ENCODE data around the gene DOP1B.
"Not testable (repeated sequence)": the region's sequence is repeated elsewhere in the genome, so short reads cannot be mapped to it uniquely, and the experiment has no call there.

The DOP1B gene

DNA sequence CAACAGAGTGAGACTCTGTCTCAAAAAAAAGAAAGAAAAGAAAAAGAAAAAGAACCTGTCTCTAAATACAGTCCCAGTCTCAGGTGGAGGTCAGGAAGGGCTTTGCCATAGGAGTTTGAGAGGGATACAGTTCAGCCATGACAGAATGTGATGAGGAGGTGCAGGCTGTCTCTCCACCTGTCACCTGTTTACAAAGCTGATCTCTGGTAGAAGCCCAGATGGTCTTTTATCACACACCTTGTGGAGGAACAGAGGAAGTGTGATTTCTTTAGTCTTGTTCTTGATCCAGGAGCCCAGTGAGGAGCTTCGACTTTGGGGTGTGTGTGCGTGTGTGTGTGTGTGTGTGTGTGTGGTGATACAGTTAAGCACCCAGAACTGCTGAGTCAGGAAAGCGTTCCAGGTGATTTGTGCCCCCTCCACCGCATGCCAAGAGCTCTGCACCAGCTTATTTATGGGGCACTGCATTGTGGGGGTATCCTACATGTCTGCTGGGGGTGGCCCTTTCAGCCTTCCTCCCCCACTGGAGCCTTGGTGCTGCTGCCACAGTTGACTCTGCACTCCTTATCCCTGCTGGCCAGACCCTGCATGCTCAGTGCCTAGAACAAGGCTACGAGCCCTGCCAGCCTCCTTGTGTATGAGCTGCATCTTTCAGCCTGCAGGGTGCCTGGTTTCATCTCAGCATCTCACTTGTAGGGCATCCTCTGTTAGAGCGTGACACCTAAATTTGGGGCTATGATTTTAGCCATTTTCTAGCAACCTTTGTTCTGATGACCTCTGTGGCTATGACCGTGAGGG is 19.3 kb downstream of the DOP1B start:
- DNase-seq (ENCODE audit: low spot score), result no peak

DNA sequence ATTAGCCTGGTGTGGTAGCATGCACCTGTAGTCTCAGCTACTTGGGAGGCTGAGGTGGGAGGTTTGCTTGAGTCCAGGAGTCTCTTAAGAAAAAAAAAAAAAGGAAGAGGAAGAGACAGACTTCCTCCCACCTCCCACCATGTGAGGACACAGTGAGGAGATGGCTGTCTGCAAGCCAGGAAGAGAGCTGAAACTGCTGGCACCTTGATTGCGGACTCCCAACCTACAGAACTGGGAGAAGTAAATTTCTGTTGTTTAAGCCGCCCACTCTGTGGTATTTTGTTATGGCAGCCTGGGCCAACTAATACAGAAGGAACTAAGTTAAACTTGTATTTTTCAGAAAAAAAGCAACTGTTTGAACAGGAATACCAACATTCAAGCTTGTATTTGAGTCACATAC is 21.7 kb downstream of the DOP1B start:
- DNase-seq (ENCODE audit: low spot score), result no peak

DNA sequence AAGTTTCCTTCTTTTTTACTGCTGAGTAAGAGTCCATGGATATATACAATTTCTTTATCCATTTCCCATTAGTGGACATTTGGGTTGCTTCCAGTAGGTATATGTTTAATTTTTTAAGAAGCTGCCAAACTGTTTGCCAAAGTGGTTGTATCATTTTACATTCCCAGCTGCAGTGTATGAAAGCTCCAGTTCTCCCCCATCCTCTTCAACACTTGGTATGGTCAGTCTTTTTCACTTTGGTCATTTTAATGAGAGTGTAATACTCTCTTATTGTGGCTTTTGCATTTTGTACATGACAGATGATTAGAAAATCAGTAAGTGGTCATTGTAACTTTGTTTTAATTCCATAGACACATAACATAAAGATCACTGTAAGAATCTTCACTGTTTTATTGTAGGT is 22.5 kb downstream of the DOP1B start:
- no peak for DNase-seq (ENCODE audit: low spot score)

DNA sequence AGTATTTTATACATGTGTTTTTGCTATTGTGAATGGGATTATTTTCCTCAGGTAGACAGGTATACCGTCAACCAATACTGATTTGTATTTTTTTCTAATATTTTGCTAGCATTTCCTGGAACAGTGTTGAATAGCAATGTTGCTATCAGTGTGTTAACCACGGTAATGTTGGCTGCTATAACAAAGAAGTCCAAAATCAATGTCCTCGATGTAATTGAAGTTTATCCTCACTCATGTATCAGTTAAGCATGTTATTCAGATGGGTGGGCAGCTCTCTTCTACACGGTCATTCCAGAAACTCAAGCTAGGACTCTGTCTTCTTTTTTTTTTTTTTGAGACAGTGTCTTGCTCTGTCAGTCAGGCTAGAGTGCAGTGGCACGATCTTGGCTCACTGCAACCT is 24.3 kb downstream of the DOP1B start:
- no peak for DNase-seq (ENCODE audit: low spot score)

DNA sequence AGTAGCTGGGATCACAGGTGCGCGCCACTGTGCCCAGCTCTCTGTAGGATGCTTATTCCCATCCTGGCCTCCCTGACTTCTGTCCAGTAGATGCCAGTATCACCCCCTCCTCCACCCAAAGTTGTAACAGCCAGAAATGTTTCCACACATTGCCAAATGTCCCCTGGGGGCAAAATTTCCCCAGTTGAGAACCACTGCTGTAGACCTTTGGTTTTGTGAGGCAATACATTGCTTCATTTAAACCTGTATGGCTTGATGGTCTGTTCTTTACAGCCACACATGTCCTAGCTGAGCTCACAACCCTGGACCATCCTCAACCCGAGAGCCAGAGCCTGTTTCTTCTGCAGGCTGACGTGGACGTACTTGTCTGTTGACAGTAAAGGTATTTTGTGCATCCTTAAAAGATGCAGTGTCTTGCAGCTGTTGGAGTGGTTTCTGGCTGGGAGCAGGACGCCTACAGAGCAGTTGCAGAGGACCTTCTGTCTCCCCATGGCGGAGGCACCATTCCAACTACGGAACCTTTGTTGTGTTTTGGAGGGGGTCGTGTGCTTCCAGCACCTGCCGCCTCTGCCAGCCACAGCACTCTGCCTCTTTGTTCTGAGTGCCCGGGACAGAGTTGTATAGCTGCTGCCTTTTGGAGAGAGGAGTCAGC is 26.6 kb downstream of the DOP1B start:
- DNase-seq (ENCODE audit: low spot score), result no peak

DNA sequence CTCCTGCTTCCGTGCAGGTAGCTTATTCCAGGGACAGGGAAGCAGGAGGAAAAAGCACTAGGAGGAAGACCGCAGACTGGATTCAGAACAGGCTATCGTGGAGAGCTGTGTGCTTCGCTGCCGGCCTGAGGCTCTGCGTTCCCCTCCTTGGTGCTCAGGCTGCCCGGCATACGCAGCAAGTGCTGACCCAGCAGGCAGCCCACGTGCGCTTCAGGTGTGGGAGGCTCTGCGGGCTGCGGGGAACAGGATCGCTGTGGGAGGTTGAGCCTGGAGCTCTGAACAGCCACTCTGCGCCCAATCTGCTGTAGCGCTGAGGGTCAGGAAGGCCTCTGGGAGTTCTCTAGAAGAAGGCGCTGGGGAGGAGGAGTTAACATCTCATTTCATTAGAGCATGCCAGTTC is 27.9 kb downstream of the DOP1B start:
- no peak for DNase-seq (ENCODE audit: low spot score)

DNA sequence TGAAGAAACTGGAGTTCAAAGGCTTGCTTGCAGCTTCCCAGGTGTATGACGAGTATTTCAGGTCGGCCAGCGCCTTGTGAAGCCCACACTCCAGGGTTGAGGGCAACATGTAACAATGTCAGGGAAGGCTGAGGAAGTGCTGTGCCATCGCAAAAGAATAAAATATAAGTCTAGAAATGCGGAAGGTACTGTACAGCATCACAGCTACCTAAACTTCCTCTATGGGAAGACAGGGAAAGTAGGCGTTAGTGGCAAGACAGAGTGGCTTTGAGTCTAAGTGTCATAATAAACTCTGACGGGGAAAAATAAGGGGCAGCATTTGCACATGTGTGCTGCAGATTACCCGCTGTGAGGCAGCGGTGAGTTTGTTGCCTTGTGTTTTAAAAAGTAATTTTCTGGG is 28.9 kb downstream of the DOP1B start:
- no peak for DNase-seq (ENCODE audit: low spot score)

DNA sequence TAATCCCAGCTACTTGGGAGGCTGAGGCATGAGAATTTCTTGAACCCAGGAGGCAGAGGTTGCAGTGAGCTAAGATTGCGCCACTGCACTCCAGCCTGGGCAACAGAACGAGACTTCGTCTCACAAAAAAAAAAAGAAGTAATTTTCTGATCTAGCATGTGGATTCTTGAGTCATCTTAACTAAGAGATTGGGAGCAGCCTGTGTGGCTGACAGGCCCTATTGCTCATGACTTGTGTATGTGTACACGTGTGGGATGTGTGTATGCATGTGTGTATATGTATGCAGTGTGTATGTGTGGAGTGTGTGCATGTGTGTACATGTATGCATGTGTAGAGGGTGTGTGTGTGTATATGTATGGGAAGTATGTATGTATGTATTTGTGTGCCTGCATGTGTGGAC is 29.5 kb downstream of the DOP1B start:
- DNase-seq (ENCODE audit: low spot score), result no peak

DNA sequence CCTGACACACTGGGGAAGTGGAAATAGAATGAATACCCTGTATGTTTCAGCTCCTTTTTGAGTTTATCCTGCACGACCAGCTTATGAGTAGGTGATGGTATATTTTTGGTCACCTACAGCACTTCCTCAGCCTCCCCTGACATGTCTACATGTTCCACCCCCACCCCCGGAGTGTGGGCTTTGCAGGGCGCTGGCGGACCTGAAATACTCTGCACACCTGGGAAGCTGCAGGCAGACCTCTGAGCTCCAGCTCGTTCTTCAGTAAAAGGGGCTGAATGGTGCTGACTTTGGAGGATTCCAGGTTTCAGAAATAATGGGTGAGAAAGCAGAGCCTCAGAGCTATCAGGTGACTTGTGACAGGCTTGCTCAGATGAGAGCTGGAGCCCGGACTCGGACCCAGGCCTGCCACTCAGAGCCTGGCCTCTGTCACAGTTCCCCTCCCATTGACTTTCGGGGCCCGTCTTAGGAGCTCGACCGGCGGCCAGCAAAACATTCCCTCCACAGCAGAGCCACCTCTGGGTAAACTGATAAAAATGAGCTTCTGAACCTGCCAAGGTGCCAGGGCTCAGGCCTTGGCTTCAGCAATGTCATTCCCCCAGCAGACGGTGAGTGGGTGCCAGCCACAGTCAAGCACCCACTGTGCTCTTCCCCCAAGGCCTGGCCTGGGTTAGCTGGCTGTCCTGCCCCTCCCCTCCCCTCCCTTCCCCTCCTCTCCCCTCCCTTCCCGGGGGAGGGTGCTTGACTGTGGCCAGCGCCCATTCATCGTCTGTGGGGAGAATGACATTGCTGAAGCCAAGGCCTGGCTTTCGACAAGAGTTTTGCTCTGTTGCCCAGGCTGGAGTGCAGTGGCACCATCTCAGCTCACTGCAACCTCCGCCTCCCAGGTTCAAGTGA is 30.1 kb downstream of the DOP1B start:
- DNase-seq (ENCODE audit: low spot score), result no peak

DNA sequence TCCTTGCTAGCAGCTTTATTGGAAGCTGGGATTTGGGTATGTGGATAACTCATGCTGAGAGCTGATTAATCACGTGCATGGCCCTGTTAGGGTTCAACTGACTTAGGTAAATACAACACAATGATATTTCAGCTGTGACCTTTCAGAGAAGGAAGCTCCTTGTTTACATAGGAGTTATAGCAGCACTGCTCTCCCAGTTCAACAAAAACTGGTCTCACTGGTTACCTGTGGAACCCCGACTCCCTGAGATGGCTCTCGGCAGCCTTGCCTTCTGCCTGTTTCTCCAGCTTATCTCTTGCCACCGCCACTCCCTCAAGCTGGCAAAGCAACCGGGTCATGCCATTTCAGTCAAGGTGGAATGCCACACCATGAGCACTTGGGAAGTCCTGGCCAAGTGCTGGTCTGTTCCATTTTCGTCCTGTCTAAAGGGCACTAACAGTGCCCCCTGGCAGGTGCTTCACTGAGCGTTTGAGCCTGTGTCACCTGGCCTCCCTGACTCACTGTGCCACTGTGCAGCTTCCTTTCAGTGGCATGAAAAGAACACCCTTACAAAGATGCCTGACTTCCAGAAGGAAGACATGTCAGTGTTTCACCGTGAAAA is 31.6 kb downstream of the DOP1B start:
- no peak for DNase-seq (ENCODE audit: low spot score)

DNA sequence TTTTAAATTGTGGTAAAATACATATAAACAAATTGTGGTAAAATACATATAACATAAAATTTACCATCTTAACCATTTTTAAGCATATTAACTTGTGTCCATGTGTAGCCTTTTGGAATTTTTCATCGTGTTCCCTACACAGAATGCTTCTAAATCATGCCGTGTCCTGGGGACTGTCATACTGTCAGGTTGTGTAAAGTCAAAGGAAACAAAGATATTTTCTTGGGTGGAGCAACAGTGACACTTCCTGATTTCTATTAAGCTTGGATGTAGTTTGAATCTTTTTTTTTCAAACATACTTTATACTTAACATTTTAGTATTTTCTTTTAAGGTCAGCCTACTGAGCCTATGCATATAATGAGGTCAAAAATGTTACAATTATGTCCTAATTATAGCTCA is 32.3 kb downstream of the DOP1B start:
- DNase-seq (ENCODE audit: low spot score), result no peak

DNA sequence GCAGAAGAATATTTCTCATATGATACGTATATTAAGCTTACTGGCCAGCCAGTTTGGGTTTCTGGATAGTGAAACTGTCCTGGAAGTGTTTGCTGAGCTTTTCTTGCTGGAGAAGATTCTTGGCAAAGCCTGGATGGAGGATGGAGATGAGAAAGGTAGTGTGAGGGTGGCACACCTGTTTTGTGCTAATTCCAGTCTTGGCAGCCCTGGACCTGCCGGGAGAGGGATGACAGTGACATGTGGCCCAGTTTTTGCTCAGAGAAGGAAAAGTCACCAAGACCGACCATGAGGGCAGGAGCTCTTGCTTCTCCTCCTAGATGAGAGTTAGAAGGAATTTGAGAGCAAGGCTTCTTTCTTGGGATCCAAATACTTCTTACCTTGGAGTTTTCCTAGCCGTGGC is 34.1 kb downstream of the DOP1B start:
- no peak for DNase-seq (ENCODE audit: low spot score)

DNA sequence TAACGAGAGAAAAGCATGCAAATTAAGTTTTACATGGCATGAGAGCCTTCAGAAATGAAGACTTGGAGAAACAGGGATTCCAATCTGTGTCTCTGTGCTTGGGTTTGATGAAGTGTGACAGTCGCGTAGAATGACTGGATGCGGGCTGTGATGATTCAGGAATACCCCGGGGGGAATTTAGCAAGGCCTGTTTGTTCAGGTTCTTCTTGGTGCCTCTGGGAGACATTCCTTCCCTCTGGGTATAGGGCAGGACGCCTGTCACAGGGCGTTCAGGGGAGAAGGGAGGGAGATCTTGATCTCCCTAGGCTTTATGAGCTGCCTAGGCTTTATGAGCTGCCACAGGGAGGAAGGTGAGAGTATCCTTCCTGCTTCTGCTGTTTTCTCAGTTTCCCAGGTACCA is 36.6 kb downstream of the DOP1B start:
- DNase-seq (ENCODE audit: low spot score), result no peak

DNA sequence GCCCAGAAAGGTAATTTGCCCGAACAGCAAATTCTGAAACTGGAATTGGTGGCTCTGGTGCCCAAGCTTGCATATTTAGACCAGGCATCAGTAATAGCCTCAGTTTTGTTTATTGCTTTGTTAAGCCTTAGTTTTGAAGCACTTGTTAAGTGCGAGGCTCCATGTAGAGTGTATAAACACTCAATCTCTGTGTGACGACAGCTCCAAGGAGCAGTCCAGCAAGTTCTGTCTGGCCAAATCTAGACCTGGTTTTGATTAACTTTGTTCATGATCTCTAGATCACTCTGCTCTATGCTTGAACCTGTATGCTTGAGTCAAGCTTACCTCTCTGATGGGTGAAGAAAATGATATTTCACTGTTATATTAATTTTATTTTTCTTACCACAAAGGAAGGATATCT is 37.4 kb downstream of the DOP1B start:
- DNase-seq (ENCODE audit: low spot score), result no peak

DNA sequence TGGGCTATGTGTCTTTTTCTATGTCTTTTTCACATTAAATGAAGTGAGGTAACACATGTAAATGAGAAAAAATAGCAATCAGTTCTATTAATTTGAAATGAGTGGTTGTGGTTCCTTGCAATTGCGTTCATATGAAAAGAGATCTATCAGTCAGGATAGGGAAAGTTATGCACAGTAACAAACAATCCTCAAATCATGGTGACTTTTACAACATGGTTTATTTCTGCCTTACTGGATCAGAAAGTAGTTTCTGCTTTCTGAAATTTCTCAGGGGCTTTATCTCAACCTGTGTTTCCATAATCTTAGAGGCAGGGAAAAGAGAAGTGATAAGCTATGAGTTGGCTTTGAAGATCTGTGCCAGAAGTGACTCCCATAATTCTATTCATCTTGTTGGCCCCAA is 39.0 kb downstream of the DOP1B start:
- DNase-seq (ENCODE audit: low spot score), result no peak

DNA sequence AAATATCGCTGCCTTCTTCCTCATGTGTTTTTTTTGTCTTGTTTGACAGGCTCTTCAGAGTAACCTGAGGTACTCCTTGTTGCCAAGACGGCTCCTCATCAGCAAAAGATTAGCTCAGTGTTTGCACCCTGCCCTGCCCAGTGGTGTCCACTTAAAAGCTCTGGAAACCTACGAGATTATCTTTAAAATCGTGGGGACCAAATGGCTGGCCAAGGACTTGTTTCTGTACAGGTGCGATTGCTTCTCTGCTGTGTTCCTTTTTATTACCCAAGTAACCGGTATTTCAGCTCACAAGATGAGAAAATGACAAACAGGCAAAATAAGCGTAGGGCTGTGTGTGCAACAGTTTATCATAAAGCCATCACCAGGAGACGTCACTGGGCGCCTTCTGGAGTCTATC is 42.4 kb downstream of the DOP1B start:
- no peak for DNase-seq (ENCODE audit: low spot score)

DNA sequence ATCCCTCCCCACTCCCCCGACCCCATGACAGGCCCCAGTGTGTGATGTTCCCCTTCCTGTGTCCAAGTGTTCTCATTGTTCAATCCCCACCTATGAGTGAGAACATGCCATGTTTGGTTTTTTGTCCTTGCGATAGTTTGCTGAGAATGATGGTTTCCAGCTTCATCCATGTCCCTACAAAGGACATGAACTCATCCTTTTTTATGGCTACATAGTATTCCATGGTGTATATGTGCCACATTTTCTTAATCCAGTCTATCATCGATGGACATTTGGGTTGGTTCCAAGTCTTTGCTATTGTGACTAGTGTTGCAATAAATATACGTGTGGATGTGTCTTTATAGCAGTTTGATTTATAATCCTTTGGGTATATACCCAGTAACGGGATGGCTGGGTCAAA is 43.0 kb downstream of the DOP1B start:
- not testable (repeated sequence) for DNase-seq (ENCODE audit: low spot score)

DNA sequence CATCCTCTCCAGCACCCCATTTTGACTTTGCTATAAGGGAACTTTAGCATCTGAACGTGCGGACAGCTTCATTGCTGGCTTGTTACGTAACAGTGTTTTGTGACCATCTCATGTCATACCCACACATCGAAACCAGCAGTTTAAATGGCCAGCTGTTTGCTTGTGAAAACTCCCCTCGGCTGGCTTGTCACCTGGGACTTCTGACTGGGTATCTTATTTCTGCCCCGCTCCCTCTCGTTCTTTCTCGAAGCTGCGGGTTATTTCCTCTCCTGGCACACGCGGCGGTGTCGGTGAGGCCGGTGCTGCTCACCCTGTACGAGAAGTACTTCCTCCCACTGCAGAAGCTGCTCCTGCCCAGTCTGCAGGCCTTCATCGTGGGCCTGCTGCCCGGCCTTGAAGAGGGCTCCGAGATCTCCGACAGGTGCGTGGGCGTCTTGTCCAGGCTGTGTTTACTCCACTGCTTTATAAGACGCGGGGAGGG is 43.5 kb downstream of the DOP1B start:
- DNase-seq (ENCODE audit: low spot score), result no peak

DNA sequence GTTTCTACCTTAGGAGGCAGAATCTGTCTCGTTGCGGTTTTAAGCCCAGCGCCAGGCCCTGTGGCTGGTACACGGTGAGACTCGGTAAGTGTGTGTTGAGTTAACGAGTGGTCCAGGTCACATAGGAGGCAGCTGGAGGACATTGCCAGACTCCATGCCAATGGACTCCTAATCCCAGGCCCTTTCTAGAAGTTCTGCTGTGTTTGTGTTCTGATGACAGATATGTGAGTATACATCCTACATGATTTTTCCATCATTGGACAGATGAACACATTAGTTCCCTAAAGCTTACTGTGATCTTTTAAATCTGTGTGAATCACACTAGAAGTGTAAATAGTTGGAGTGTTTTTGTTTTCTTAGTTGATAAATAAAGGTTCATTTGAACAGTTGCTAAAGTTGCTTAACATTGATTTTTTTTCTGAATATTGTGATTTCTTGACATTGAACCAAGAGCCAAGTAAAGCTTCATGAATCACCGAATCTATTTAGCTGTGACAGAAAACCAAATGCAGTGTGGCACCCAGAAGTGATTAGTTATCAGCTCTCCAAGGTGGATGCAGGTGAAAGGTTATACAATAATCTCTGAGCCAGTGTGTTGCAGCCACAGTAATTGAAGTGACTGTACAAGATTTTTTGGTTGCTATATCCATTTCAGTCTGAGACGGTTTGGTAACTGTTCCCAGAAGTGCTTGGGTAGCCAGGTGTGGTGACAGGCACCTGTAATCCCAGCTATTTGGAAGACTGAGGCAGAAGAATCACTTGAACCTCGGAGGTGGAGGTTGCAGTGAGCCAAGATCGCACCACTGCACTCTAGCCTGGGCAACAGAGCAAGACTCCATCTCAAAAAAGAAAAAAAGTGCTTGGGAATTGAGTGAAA is 46.3 kb downstream of the DOP1B start:
- no peak for DNase-seq (ENCODE audit: low spot score)

DNA sequence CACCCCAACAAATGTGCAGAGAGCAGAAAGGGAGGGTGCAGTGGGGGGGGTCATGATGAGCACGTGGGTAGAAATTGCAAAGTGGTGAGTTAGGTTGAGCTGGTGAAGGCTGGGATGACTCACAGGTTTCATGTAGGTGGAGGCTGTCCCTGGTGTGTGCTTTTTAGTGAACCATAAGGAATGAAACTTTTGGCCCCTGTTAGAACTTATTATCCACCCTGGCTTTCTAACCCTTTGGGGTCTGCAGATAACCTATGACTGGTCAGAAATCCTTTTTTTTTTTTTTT is 46.9 kb downstream of the DOP1B start:
- no peak for DNase-seq (ENCODE audit: low spot score)

DNA sequence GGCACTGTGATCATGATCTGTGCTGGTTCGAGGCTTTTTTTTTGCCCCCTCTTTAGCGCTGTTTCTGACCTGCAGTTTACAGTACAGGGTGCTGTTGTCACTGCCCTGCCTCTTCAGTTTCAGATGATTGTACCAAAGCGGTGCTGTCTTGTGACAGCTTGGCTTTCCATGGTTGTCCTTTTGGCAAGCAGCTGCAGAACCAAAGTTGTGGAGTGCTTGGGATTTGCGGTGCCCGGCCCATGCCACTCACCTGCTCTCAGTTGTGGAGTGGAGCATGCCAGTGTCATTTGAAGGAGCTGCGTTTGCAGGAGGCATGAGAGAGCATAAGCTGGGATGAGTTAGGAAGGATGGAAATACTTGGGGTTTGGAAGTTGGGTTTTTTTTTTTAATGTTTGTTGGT is 48.4 kb downstream of the DOP1B start:
- no peak for DNase-seq (ENCODE audit: low spot score)

DNA sequence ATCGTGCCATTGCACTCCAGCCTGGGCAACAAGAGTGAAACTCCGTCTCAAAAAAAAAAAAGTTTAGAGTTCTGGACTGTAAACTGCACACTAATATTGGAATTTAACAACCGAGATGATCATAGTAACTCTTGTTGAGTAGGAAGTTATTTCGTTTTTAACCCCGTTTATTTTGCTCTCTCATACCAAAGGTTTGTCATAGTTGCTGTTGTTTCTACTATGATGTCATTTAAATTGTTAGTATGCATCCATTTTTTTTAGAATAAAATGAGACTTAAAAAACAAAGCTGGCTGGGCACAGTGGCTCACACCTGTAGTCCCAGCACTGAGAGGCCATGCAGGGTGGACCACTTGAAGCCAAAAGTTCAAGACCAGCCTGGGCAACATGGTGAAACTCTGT is 49.3 kb downstream of the DOP1B start:
- DNase-seq (ENCODE audit: low spot score), result no peak

Data from D341Med (cell line).